SK-N-SH (cell line): ENCODE results near the gene OBSL1. TPM values are rescaled to one million over a fixed set of nuclear protein-coding genes. Genes with fewer than 3 reads are reported as not detected.

Source experiments
- CTCF ChIA-PET: fragments of 300-600, 350-600 bp; formaldehyde crosslinking; extraction: SDS; loops from one replicate; lab custom pipeline; 2021; lab: Yijun Ruan, JAX
- POLR2A ChIA-PET: fragments of 350-600 bp; sonication (Branson Sonifier 250); formaldehyde crosslinking; extraction: SDS; loops from one replicate; lab custom pipeline; 2020; ENCODE audit warnings: antibody characterized with exemption, inconsistent platforms; lab: Yijun Ruan, JAX
- DNase-seq: peaks from one replicate; pipeline ENCODE4 v3.0.0; 2012
- H2AFZ ChIP-seq: fragments of 200-600 bp; sonication (generic); 2 replicates; pipeline ENCODE4 v1.8.1; 2016; ENCODE audit warnings: antibody characterized with exemption, mild to moderate bottlenecking, low read depth
- H3F3A ChIP-seq: fragments of 200-600 bp; sonication (generic); replicated peaks from 2 replicates; pipeline ENCODE3; 2016; ENCODE audit warnings: antibody characterized with exemption, mild to moderate bottlenecking; ENCODE audit not compliant: insufficient read depth
- H3K27ac ChIP-seq, 2 experiments: fragments of 200-500 bp in 1 of 2; fragments of 200-600 bp in 1 of 2; sonication (Bioruptor generic) in 1 of 2; sonication (generic), shearing (Covaris generic) in 1 of 2; 2 replicates each; pipeline versions ENCODE4 v1.5.1 to v1.6.1; 2014 to 2016; ENCODE audit warnings: low read depth in 2 of 2, inconsistent platforms in 1 of 2, low read length in 1 of 2, mild to moderate bottlenecking in 1 of 2, mixed read lengths in 1 of 2
- H3K27me3 ChIP-seq: fragments of 200-600 bp; sonication (generic), shearing (Covaris generic); 2 replicates; pipeline ENCODE4 v1.6.1; 2016; ENCODE audit warnings: mixed run types; ENCODE audit not compliant: insufficient read depth
- H3K36me3 ChIP-seq, 2 experiments: fragments of 200-500 bp in 1 of 2; fragments of 200-600 bp in 1 of 2; sonication (Bioruptor generic) in 1 of 2; sonication (generic) in 1 of 2; replicated peaks in 1 of 2; 2 replicates each; pipeline versions ENCODE3 to v1.5.1; 2014 to 2016; ENCODE audit warnings: low read length in 1 of 2, mild to moderate bottlenecking in 1 of 2; ENCODE audit not compliant: insufficient read depth in 2 of 2, control insufficient read depth in 1 of 2
- H3K4me1 ChIP-seq, 2 experiments: fragments of 200-500 bp in 1 of 2; fragments of 200-600 bp in 1 of 2; sonication (Bioruptor generic) in 1 of 2; sonication (generic), shearing (Covaris generic) in 1 of 2; 2 replicates each; pipeline versions ENCODE4 v1.5.1 to v1.6.1; 2014 to 2016; ENCODE audit warnings: low read depth in 1 of 2, low read length in 1 of 2, mixed run types in 1 of 2; ENCODE audit not compliant: insufficient read depth in 2 of 2, control insufficient read depth in 1 of 2
- H3K4me2 ChIP-seq: fragments of 200-600 bp; sonication (generic), shearing (Covaris generic); 2 replicates; pipeline ENCODE4 v1.6.1; 2017; ENCODE audit warnings: mixed run types
- H3K4me3 ChIP-seq, 2 experiments: fragments of 200-500 bp in 1 of 2; fragments of 200-600 bp in 1 of 2; sonication (Bioruptor generic) in 1 of 2; sonication (generic), shearing (Covaris generic) in 1 of 2; 2 replicates each; pipeline versions ENCODE4 v1.5.1 to v1.8.1; 2014 to 2016; ENCODE audit warnings: low read depth in 2 of 2, inconsistent platforms in 1 of 2, low read length in 1 of 2, mild to moderate bottlenecking in 1 of 2, mixed read lengths in 1 of 2, moderate library complexity in 1 of 2
- H3K79me2 ChIP-seq: fragments of 200-600 bp; sonication (generic); 2 replicates; pipeline ENCODE4 v1.8.1; 2017; ENCODE audit warnings: mild to moderate bottlenecking; ENCODE audit not compliant: insufficient read depth
- H3K9ac ChIP-seq: fragments of 200-600 bp; sonication (generic); 2 replicates; pipeline ENCODE4 v1.6.1; 2017; ENCODE audit warnings: mixed run types
- H3K9me2 ChIP-seq: fragments of 200-600 bp; sonication (generic); 2 replicates; pipeline ENCODE4 v1.6.1; 2017; ENCODE audit warnings: mixed run types
- H3K9me3 ChIP-seq: fragments of 200-600 bp; sonication (generic); 2 replicates; pipeline ENCODE4 v1.6.1; 2017; ENCODE audit warnings: mixed run types, mild to moderate bottlenecking, moderate library complexity
- H4K20me1 ChIP-seq: fragments of 200-600 bp; sonication (generic); 2 replicates; pipeline ENCODE4 v1.6.1; 2017; ENCODE audit warnings: mild to moderate bottlenecking, mixed run types; ENCODE audit not compliant: insufficient read depth
- CHD2 ChIP-seq: fragments of 150-350 bp; IDR thresholded peaks from 2 replicates; pipeline ENCODE4 v1.6.1; 2018; ENCODE audit warnings: low read length; ENCODE audit not compliant: partially characterized antibody
- ELF1 ChIP-seq: IDR thresholded peaks from 2 replicates; pipeline ENCODE4 v1.4.0; 2012
- EZH2phosphoT487 ChIP-seq: fragments of 200-600 bp; sonication (generic); IDR thresholded peaks from 2 replicates; pipeline ENCODE4 v1.6.1; 2017; ENCODE audit warnings: low read depth, mixed run types, mild to moderate bottlenecking, antibody characterized with exemption, moderate library complexity, borderline replicate concordance
- FOXJ3 ChIP-seq: sonication (generic); formaldehyde crosslinking; IDR thresholded peaks from 2 replicates; pipeline ENCODE4 v1.5.1; 2020; ENCODE audit warnings: mild to moderate bottlenecking, missing genetic modification reagents
- JUND ChIP-seq: IDR thresholded peaks from 2 replicates; pipeline ENCODE4 v1.4.0; 2012
- MEF2A ChIP-seq: IDR thresholded peaks from 2 replicates; pipeline ENCODE4 v1.4.0; 2012; ENCODE audit warnings: low read depth, borderline replicate concordance
- MXI1 ChIP-seq: IDR thresholded peaks from 2 replicates; pipeline ENCODE4 v1.6.1; 2012; ENCODE audit warnings: mild to moderate bottlenecking, low read depth, low read length, improper control_type of control experiment
- NFIC ChIP-seq: IDR thresholded peaks from 2 replicates; pipeline ENCODE4 v1.4.0; 2012; ENCODE audit warnings: borderline replicate concordance
- POLR2AphosphoS5 ChIP-seq: IDR thresholded peaks from 2 replicates; pipeline ENCODE4 v1.6.1; 2012; ENCODE audit warnings: low read depth, low read length
- SIN3A ChIP-seq: IDR thresholded peaks from 2 replicates; pipeline ENCODE4 v1.6.1; 2012; ENCODE audit warnings: low read depth, mild to moderate bottlenecking, low read length, moderate library complexity, borderline replicate concordance
- TAF1 ChIP-seq: IDR thresholded peaks from 2 replicates; pipeline ENCODE4 v1.6.1; 2012; ENCODE audit warnings: low read depth, mild to moderate bottlenecking, low read length, moderate library complexity, borderline replicate concordance
- YY1 ChIP-seq: IDR thresholded peaks from 2 replicates; pipeline ENCODE4 v1.4.0; 2012; ENCODE audit warnings: low read depth, mild to moderate bottlenecking
- WGBS: methylation state at CpG from one replicate; pipeline ENCODE4 v1.1.6; 2017; ENCODE audit warnings: low lambda C conversion rate; 5-methylcytosine and 5-hydroxymethylcytosine counted together
- polyA plus RNA-seq, 3 experiments: library from polyadenylated mRNA; depleted of rRNA; stranded (reverse); fragments of >200 nt; gene quantifications; 2 replicates each; pipeline ENCODE4 v1.2.3, GENCODE V29; 2012
- TF ChIP-seq, protein P1 (sequence below): fragments of 150-350 bp; IDR thresholded peaks from 2 replicates; pipeline ENCODE4 v1.6.1; 2016; ENCODE audit warnings: mild to moderate bottlenecking, low read depth, low read length
- TF ChIP-seq, protein P2 (sequence below): IDR thresholded peaks from 2 replicates; pipeline ENCODE4 v1.4.0; 2012; ENCODE audit warnings: low read depth, borderline replicate concordance
- TF ChIP-seq, protein P3 (sequence below): IDR thresholded peaks from 2 replicates; pipeline ENCODE4; 2012

OBSL1 gene
- polyA plus RNA-seq, 1 of the 3 experiments (the other 2 are of a cell fraction), result 93.0 TPM

DNA sequence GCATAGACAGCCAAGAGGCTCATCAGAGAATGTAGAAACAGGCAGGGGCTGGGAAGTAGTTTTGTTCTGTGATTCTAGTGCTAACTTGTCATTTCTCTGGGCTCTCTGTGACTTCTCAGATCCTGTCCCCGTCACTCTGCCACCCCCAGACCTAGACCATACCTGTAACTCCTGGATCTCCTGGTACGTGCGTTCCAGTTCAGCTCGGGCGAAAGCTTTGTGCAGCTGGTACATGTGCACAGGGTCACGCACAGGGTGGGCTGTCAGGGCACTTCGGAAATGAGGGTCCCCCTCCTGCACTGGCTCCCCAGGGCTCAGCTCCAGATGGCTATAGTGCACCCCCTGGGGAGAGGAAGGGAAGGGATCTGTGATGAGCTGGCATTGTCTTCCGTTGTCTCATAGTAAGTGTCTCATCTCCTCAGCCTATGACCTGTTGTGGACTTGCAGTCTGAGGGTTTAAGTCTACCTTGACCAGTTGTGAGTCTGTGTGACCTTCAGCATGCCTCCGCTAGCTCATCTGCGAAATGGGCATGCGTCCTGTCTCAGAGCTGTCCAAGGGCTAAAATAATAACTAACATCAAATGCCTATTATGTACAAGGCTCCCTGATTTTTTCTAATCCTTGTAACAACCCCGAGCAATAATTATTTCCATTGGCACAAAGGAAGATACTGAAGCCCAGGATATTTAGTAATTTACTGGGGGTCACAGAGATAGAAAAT is 30.4 kb downstream of the OBSL1 start:
- no peaks in the 10 kb centered on the region for H3K27me3 ChIP-seq
- H3K9ac ChIP-seq, result no peak overlapping the region
- peaks cover 6% of the 10 kb centered on the region for H3F3A ChIP-seq
- no peak overlapping the region for H3K27ac ChIP-seq
- no peaks in the 10 kb centered on the region for H3K9me2 ChIP-seq
- peaks cover 9 to 29% of the 10 kb centered on the region in 2 experiments for H3K36me3 ChIP-seq
- peaks cover 20% of the 10 kb centered on the region for H4K20me1 ChIP-seq
- no peaks in the 10 kb centered on the region for H3K9me3 ChIP-seq
- TF ChIP-seq FOXJ3 (no peak), NFIC (no peak), ELF1 (no peak), TAF1 (no peak), JUND (no peak), POLR2AphosphoS5 (no peak), SIN3A (no peak), MXI1 (no peak), YY1 (no peak), CHD2 (no peak), MEF2A (no peak), EZH2phosphoT487 (no peak)
- TF ChIP-seq, protein P1, sequence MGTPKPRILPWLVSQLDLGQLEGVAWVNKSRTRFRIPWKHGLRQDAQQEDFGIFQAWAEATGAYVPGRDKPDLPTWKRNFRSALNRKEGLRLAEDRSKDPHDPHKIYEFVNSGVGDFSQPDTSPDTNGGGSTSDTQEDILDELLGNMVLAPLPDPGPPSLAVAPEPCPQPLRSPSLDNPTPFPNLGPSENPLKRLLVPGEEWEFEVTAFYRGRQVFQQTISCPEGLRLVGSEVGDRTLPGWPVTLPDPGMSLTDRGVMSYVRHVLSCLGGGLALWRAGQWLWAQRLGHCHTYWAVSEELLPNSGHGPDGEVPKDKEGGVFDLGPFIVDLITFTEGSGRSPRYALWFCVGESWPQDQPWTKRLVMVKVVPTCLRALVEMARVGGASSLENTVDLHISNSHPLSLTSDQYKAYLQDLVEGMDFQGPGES, result no peak
- TF ChIP-seq, protein P2, sequence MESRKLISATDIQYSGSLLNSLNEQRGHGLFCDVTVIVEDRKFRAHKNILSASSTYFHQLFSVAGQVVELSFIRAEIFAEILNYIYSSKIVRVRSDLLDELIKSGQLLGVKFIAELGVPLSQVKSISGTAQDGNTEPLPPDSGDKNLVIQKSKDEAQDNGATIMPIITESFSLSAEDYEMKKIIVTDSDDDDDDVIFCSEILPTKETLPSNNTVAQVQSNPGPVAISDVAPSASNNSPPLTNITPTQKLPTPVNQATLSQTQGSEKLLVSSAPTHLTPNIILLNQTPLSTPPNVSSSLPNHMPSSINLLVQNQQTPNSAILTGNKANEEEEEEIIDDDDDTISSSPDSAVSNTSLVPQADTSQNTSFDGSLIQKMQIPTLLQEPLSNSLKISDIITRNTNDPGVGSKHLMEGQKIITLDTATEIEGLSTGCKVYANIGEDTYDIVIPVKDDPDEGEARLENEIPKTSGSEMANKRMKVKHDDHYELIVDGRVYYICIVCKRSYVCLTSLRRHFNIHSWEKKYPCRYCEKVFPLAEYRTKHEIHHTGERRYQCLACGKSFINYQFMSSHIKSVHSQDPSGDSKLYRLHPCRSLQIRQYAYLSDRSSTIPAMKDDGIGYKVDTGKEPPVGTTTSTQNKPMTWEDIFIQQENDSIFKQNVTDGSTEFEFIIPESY, result no peak
- TF ChIP-seq, protein P3, sequence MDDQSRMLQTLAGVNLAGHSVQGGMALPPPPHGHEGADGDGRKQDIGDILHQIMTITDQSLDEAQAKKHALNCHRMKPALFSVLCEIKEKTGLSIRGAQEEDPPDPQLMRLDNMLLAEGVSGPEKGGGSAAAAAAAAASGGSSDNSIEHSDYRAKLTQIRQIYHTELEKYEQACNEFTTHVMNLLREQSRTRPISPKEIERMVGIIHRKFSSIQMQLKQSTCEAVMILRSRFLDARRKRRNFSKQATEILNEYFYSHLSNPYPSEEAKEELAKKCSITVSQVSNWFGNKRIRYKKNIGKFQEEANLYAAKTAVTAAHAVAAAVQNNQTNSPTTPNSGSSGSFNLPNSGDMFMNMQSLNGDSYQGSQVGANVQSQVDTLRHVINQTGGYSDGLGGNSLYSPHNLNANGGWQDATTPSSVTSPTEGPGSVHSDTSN, result no peak
- H3K79me2 ChIP-seq, result peaks cover 13% of the 10 kb centered on the region
- no peak overlapping the region for H2AFZ ChIP-seq
- no peak for DNase-seq
- POLR2A ChIA-PET, result interaction anchor here (0.6 to 0.9 kb wide), 2 partner anchors 204 to 334 kb away, joined by 4 to 5 read pairs; partner anchors contain the start of gene ZFAND2B
- peak overlapping the region in 1 of 2 experiments; percentile 86; a peak in 1 of 4 replicates for H3K4me3 ChIP-seq
- CTCF ChIA-PET, result interaction anchor here (0.6 to 62.1 kb wide), 54 partner anchors 8 to 287 kb away, joined by 3 to 2824 read pairs (median 5); partner anchors contain the start of genes ASIC4, GMPPA, OBSL1 and STK11IP
- peaks cover 7 to 30% of the 10 kb centered on the region in 2 experiments; a peak in 2 of 4 replicates for H3K4me1 ChIP-seq
- H3K4me2 ChIP-seq, result no peak overlapping the region
- WGBS, result 82% methylated on average over 5 of the region's 12 CpGs
